HTR-8/SVneo (cell line): ENCODE data around the gene MAP4K1.
"Not testable (repeated sequence)": the region's sequence is repeated elsewhere in the genome, so short reads cannot be mapped to it uniquely, and the experiment has no call there.

Source experiments
- DNase-seq: peaks from one replicate; pipeline ENCODE4 v3.0.0; 2011; ENCODE audit warnings: low spot score, mixed read lengths; ENCODE audit not compliant: insufficient read length
- FAIRE-seq: peaks from 2 replicates; lab custom pipeline; 2011; peaks lifted over from hg19 to GRCh38; lab: Jason Lieb, UNC

Gene MAP4K1

DNA sequence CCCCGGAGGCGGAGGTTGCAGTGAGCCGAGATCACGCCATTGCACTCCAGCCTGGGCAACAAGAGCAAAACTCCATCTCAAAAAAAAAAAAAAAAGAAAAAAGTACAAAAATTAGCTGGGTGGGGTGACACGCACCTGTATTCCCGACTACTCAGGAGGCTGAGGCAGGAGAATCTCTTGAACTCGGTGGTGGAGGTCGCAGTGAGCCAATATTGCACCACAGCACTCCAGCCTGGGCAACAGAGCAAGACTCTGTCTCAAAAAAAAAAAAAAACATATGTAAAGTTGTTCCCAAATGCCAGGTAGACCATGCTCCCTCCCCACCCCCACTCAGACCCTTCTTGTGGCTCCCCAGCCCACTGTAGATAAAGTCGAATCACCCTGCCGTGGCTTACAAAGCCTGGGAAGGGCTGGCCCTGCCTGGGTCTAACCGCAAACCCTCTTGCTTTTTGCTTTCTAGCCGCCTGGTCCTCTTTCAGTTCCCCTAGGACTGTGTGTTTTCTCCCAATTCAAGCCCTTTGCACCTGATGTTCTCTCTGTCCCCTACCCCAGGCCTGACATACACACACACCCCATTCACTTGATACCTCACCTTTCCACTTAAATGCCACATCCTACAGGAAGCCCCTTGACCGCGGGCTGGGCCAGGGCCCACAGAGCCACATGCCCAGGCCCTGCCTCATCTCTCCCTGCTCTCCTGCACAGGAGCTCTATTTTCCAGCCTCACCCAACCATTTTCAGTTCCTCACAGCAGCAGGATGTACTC is 34.4 kb downstream of the MAP4K1 start:
- no peak for FAIRE-seq

DNA sequence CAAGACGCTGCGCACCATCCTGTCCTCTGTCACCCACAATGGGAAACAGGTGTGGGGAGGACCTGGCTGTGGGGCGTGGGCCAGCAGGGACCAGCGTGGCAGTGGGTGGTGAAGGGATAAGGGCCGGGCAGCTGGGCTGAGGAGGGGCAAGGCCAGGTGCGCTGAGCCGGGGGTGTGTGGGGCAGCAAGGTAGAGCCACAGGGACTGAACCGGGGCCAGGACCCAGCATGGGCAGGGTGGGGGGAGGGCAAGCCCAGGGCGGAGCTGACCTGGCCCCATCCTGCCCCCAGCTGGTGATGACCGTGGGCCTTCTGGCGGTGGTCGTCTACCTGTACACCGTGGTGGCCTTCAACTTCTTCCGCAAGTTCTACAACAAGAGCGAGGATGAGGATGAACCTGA is 37.7 kb downstream of the MAP4K1 start:
- FAIRE-seq = no peak
- DNase-seq = no peak

More for the DNA sequence above, 34.4 kb downstream of the MAP4K1 start:
- no peak for DNase-seq

DNA sequence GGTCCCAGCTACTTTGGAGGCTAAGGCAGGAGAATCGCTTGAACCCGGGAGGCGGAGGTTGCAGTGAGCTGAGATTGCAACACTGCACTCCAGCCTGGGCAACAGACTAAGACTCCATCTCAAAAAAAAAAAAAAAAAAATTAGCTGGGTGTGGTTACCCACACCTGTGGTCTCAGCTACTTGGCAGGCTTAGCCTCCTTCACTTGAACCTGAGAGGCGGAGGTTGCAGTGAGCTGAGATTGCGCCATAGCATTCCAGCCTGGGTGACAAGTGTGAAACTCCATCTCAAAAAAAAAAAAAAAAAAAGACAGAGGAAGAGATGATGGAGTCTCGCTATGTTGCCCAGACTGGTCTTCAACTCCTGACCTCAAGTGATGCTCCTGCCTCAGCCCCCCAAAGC is 38.4 kb downstream of the MAP4K1 start:
- FAIRE-seq, DNase-seq: not testable (repeated sequence)

DNA sequence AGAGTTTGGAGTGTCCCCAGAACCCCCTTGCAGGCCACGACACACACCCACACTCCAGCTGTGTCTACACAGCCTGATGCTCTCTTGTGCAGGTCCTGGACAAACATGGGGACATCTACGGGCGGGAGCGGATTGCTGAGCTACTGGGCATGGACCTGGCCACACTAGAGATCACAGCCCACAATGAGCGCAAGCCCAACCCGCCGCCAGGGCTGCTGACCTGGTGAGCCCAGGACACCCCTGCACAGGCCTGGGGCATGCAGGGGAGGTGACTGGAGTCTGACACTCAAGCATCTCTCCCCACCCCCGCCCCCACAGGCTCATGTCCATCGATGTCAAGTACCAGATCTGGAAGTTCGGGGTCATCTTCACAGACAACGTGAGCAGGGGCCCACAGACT is 39.9 kb downstream of the MAP4K1 start:
- DNase-seq = no peak
- FAIRE-seq = no peak

DNA sequence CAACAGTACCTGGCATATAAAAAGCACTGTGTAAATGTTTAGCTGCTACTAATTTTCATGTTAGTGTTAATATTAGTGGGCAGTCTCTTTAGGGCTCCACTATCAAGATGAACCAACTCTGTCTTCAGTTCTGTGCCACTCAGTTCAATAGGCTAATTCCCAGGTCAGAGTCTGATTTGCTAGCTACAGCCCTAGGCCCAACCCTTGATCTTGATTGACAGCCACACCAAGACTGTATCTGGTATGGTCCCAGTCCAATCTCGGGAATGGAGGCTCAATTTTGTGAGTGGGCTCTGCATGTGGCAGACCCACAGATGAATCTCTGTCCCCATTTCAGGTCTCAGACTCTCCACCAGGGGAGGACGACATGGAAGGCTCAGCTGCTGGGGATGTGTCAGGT is 46.1 kb downstream of the MAP4K1 start:
- no peak for FAIRE-seq

DNA sequence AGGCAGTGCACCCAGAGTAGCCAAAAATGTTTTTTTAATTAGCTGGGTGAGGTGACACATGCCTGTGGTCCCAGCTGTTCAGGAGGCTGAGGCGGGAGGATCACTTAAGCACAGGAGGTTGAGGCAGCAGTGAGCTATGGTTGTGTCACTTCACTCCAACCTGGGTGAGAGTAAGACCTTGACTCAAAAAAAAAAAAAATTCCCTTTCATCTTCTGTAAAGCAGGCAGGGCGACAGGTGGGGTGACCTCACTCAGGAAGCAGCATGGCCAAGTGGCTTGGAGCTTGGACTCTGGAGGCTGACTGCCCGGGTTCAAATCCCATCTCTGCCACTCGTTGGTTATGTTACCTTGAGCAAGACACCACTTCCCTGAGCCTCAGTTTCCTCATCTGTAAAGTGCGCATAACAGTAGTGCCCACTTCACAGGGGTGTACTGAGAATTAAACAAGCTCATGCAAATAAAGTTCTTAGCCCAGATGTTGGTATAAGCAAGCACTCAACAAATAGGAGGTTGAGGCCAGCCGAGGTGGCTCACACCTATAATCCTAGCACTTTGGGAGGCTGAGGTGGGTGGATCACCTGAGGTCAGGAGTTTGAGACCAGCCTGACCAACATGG is 48.3 kb downstream of the MAP4K1 start:
- no peak for FAIRE-seq

More for the DNA sequence above, 46.1 kb downstream of the MAP4K1 start:
- no peak for DNase-seq

DNA sequence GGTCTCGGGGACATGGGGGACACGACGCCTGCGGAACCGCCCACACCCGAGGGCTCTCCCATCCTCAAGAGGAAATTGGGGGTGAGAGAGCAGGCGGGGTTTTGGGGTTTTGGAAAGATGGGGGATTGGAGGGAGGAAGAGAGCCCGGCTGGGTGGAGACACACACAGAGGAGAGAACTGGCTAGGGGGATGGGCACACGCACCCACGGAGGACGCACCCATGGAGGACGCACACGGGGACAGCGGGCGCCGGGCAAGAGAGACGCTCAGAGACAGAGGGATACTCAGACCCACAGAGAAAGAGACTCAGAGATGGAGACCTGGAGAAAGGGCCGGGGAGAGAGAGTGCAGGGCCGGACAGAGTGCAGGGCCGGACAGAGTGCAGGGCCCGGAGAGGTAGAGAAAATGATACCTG is 52.1 kb downstream of the MAP4K1 start:
- no peak for FAIRE-seq
- no peak for DNase-seq

More for the DNA sequence above, 48.3 kb downstream of the MAP4K1 start:
- no peak for DNase-seq

DNA sequence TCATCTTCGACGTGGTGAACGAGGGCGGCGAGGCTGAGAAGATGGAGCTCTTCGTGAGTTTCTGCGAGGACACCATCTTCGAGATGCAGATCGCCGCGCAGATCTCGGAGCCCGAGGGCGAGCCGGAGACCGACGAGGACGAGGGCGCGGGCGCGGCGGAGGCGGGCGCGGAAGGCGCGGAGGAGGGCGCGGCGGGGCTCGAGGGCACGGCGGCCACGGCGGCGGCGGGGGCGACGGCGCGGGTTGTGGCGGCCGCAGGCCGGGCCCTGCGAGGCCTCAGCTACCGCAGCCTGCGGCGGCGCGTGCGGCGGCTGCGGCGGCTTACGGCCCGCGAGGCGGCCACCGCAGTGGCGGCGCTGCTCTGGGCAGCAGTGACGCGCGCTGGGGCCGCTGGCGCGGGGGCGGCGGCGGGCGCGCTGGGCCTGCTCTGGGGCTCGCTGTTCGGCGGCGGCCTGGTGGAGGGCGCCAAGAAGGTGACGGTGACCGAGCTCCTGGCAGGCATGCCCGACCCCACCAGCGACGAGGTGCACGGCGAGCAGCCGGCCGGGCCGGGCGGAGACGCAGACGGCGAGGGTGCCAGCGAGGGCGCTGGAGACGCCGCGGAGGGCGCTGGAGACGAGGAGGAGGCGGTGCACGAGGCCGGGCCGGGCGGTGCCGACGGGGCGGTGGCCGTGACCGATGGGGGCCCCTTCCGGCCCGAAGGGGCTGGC is 52.6 kb downstream of the MAP4K1 start:
- FAIRE-seq (no peak), DNase-seq (no peak)

DNA sequence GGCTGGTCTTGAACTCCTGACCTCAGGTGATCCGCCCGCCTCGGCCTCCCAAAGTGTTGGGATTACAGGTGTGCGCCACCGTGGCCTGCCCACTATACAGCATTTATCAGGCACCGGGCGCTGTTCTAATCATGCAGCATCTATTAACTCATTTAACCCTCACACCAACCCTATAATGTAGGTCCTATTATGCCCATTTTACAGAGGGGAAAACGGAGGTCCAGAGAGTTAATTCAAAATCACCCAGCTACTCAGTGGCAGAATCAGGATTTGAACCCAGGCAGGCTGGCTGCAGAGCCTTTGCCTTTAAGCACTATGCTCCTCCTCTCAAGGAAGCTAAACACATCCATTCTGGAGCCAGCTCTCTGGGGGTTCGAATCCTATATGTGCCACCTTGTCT is 54.3 kb downstream of the MAP4K1 start:
- no peak for FAIRE-seq

DNA sequence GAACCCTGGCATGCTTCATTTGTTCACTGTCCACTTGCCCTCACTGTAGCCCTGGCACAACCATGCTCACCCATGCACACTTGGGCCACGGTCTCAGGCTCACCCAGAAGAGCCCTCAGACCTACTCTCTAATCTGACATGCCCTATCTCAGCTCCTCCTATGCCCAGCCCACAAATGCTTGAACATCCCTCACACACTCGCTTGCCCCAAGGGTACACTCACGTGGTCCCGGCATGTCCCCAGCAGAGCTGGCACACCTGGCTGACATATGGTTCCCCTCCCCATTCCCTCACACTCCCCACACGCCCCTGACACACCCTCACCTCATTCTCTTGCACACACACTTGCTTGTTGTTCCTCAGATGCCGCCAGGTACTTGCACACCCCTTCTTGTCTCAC is 55.7 kb downstream of the MAP4K1 start:
- FAIRE-seq = peak; percentile 9

More for the DNA sequence above, 54.3 kb downstream of the MAP4K1 start:
- DNase-seq = no peak

DNA sequence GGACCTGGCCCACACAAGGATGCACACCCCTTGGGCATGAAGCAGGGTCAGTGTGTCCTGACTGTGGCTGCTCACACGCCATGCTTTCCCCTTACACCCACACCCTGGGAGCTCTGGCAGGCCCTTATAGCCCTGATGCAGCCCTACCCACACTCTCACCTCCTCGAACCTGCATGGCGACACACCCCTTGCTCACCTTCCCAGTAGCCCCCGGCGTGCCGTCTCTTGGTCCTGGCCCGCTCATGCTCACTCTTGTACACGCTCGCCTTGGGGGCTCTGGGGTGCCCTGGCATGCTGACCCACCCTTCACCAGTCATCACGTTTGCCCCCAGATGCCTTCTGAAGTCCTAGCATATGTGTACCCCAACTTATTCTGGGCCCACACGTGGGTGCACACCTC is 56.1 kb downstream of the MAP4K1 start:
- no peak for DNase-seq
- no peak for FAIRE-seq

More for the DNA sequence above, 55.7 kb downstream of the MAP4K1 start:
- DNase-seq = no peak

DNA sequence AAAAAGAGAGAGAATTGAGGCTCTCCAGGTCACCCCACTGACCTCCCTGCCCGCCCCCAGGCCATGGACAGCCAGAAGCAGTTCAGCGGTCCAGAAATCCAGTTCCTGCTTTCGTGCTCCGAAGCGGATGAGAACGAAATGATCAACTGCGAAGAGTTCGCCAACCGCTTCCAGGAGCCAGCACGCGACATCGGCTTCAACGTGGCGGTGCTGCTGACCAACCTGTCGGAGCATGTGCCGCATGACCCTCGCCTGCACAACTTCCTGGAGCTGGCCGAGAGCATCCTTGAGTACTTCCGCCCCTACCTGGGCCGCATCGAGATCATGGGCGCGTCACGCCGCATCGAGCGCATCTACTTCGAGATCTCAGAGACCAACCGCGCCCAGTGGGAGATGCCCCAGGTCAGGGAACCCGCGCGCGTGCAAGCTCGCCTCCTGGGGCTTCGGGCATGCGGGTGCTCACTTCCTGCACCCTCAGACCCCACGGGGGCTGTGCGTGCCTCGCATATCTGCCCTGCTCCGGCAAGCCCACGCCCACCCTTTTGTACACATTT is 56.6 kb downstream of the MAP4K1 start:
- no peak for DNase-seq
- no peak for FAIRE-seq

DNA sequence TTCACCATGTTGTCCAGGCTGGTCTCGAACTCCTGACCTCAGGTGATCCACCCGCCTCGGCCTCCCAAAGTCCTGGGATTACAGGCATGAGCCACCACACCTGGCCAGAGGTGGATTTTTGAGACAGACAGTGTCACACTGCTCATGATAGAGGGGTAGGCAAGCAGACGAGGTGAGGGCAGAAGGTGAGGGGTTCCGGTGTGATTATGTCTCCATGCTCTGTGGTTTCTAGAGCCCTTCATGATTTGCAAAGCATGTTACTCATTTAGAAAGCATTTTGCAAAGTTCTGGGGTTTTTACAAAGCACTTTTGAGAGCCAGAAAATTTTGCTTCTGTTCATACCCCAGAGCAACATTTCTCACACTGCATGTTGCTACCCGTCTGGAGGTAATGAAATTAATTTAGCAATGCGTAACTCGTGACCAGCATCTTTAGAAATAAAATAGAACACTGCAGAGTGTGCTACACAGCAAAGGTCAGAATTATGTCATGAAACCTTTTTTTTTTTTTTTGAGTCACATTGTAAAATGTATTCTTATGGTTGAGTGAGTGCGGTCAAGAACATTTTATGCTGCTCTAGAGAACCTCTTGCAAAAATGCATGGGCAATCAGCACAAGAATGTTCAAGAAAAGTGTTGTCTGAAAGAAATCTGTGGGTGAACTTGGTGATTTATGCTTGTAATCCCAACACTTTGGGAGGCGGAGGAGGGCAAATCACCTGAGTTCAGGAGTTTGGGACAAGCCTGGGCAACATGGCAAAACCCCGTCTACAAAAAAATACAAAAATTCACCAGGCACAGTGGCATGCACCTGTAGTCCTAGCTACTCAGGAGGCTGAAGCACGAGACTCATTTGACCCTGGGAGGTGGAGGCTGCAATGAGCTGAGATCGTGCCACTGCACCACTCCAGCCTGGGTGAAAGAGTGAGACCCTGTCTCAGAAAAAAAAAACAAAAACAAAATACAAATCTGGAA is 58.0 kb downstream of the MAP4K1 start:
- no peak for DNase-seq
- no peak for FAIRE-seq

DNA sequence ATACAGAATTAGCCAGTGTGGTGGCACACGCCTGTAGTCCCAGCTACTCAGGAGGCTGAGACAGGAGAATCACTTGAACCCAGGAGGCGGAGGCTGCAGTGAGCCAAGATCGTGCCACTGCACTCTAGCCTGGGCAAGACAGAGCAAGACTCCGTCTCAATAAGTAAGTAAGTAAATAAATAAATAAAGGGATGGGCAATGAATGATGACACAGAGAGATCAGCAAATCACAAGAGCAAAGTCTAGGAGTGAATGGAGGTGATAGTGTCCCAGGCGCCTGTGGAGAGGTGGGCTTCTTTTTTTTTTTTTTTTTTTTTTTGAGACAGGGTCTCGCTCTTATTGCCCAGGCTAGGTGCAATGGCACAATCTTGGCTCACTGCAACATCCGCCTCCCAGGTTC is 58.8 kb downstream of the MAP4K1 start:
- DNase-seq, FAIRE-seq: not testable (repeated sequence)

DNA sequence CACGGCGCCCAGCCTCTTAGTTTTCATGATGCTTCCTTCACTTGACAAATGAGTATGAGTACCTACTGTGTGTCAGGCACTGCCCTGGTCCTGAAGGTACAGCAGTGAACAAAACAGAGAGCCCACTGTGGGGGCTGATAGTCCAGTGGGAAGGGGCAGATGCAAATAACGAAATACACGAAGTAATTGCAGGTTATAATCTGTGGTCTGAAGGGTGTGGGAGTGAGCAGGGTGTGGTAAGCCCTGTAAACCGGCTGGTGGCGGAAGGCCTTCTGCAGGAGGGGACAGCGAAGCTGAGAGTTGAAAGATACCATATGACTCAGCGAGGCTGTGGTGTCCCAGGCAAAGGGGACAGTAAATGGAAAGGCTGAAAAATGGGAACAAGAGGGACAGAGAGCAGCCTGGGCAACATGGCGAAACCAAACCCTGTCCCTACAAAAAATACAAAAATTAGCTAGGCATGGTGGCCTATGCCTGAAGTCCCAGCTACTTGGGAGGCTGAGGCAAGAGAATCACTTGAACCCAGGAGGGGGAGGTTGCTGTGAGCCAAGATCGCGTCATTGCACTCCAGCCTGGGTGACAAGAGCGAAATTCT is 60.5 kb downstream of the MAP4K1 start:
- FAIRE-seq (no peak), DNase-seq (no peak)

DNA sequence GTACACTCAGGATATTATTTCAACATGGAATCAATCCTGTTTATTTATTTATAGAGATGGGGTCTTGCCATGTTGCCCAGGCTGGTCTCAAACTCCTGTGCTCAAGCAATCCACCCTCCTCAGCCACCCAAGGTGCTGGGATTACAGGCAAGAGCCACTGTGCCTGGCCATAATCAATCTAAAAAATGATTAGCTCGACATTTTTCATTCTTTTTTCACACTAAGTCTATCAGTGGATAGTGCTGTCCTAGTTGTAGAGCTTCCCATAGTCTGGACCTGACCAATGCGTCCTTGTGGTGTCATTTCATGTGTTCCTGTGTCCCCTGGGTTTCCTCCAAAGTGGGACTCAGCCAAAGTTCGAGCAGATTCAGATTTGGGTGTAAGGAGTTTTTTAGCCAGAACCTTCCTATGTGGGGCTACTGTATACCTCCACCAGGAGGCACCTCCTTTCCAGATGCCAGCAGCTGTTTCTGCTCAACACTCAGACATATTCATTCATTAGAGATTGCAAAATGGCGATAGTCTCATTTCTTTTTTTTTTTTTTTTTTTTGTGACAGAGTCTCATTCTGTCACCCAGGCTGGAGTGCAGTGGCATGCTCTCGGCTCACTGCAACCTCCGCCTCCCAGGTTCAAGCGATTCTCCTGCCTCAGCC is 61.1 kb downstream of the MAP4K1 start:
- no peak for FAIRE-seq
- DNase-seq = no peak

DNA sequence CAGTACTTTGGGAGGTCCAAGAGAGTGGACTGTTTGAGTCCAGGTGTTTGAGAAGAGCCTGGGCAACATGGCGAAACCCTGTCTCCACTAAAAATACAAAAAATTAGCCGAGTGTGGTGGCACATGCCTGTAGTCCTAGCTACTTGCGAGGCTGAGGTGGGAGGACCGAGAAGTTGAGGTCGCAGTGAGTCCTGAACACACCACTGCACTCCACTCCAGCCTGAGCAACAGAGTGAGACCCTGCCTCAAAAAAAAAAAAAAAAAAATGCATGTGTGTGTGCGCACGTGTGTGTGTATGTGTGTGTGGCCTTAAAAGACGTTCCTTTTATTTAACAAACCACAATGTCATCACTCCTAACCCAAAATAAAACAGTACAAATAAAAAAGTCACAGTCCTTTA is 62.6 kb downstream of the MAP4K1 start:
- no peak for FAIRE-seq

DNA sequence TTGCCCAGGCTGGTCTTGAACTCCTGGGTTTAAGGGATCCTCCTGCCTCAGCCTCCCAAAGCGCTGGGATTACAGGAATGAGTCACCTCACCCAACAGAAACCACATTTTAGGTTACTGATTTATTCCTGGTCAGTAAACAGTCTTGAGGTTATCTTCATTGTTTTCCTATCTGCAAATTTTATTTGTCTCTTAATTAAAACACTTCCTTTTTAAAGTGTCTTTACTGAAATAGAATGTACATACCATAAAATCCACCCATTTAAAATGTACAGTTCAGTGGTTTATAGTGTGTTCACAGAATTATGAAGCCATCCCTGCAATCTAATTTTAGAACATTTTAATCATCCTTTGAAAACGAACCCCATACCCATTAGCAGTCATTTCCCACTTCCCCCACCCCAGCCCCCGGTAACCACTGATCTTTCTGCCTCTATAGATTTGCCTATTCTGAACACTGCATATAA is 63.0 kb downstream of the MAP4K1 start:
- DNase-seq (no peak), FAIRE-seq (no peak)

More for the DNA sequence above, 62.6 kb downstream of the MAP4K1 start:
- DNase-seq = no peak

DNA sequence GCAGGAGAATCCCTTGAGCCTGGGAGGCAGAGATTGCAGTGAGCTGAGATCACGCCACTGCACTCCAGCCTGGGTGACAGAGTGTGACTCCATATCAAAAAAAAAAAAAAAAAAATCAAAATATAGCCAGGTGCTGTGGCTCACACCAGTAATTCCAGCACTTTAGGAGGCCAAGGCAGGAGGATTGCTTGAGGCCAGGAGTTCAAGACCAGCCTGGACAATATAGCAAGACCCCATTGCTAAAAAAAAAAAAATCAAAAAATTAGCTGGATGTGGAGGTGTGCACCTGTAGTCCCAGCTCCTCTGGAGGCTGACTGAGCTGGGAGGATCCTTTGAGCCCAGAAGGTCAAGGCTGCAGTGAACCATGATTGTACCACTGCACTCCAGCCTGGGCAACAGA is 64.5 kb downstream of the MAP4K1 start:
- FAIRE-seq, DNase-seq: not testable (repeated sequence)
